SU-DHL-6 (cell line): ENCODE data around the gene NFIX.

Experiments used
- CTCF ChIP-seq: fragments of 200-600 bp; sonication (generic); IDR thresholded peaks from one replicate; pipeline ENCODE4 v1.5.1; 2017; ENCODE audit warnings: antibody characterized with exemption, mild to moderate bottlenecking, low read length, moderate library complexity; ENCODE audit not compliant: insufficient read depth, poor library complexity, severe bottlenecking
- EZH2phosphoT487 ChIP-seq: fragments of 200-600 bp; sonication (generic), shearing (Covaris generic); conservative IDR thresholded peaks from 2 replicates; pipeline ENCODE4 v1.6.1; 2018; ENCODE audit warnings: mild to moderate bottlenecking, antibody characterized with exemption, low read length, moderate library complexity, mixed read lengths

- TF ChIP-seq CTCF (no peak), EZH2phosphoT487 (no peak)
Observed at GRCh38 chr19:13099073-13099999, 104.1 kb downstream of the NFIX start.
